Measurements from ENCODE around the gene LCN12. TPM values are rescaled to one million over a fixed set of nuclear protein-coding genes. Genes with fewer than 3 reads are reported as not detected.

The LCN12 gene
- total RNA-seq, 1 experiment from 2014 or later, result not detected

DNA sequence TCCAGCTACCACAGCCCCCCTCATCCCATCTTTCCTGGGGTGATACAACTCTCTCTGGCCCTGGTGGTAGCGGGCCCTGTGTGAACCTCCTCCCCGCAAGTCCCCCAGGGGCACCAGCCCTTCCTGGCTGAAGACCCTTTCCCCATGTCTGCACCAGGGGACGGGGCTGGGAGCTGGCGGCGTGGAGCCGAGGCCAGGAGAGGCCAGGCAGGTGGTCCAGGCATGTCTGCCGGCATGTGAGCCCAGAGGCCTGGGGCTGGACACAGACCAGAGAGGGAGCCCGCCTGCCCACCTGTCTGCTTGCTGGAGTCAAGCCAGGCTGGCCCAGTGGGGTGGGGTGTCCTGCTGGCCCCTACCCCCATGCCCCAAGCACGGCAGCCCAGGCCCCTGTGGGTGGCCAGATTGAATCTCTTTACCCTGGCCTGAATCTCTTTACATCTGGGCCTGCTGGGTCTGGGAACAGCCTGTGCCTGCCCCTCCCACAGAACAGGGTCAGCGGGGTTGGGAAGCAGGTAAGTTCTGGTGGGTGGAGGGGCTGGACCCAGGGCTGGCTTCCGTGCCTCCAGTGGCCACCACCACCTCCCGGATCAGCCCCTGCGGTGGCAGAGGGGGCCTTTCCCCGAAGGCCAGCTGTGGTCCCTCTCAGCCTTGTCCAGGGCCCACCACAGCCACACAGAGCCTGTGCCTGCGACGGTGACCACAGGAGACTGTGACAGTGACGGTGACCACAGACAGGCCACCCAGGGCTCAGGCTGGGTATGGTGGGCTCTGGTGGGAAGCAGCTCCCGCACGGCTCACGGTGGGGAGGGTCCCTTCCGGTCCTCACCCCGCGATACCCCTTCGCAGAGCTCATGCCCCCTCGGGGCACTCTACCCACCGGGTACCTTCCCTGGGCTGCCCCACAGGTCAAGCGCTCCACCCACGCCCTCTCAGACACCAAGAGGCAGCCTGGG is 7.1 kb downstream of the LCN12 start:
- DNase-seq (ENCODE audit: low spot score), result no peak

DNA sequence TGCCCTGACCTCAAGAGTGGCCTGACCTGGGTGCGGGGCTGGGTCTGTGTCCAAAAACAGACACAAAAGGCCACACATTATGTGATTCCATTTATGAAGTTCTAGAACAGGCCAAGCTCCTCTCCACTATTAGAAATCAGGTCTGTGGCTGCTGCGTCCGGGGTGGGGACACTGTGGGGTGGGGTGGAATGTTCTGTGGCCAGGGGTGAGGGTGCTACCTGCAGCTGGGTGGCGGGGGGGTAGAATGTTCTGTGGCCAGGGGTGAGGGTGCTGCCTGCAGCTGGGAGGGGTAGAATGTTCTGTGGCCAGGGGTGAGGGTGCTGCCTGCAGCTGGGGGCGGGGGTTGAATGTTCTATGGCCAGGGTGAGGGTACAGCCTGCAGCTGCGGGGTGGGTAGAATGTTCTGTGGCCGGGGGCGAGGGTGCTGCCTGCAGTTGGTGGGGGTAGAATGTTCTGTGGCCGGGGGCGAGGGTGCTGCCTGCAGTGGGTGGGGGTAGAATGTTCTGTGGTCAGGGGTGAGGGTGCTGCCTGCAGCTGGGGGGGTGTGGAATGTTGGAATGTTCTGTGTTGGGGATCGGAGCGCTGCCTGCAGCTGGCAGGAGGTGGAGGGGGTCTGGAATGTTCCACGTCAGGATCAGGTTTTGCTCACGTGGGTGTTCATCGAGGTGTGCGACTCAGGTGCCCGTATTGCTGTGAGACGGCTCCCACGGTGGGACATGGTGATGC is 8.3 kb downstream of the LCN12 start:
- DNase-seq (ENCODE audit: low spot score), result no peak

DNA sequence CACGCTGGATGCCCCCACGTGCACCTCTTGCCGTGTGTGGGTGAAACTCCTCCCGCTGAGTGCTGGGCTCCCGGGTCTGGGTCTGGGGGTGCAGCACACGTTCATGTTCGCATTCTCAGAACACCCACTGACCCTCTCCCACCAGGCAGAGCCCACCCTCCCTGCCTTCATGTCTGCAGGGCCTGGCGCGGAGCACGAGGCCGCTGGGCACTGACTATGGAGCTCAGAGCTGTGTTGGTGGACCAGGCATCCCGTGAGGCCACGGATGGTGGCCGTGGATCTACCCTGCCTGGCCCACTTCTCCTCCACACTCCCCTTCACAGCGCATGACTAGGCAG is 8.8 kb downstream of the LCN12 start:
- DNase-seq (ENCODE audit: low spot score), result no peak

DNA sequence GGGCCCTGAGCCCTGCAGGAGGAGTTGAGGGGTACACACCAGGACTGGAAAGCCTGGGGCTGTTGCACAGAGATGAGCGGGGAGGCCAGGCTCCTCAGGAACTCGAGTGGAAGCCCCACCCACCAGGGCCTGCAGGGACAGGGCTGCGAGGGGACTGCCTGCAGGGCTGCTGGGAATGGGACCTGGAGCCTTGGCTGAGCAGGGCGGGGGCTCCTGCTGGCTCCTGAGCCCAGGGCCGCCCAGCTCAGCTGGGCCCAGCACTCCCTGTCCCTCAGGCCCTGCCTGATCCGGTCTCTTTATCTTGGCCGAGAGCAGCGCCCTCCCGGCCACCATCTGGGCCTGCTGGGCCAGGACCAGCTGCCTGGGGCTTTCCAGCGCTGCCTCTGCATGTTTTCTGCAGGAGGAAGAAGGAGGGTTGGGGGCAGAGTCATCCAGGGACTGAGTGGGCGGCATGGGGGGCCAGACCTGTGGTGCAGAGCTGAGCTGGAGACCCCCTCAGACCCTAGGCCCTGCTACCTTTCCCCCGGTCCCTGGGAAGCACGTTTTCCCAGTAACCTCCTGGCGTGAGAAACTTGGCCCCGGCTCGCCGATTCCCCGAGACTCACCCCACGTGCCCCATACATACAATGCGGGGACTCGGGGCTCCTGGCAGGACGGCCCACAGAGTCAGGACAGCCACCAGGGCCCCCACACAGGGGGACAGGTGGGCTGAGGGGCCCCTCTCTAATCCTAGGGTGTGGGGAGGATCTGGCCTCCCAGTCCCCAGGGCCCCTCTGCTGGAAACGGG is 9.4 kb downstream of the LCN12 start:
- no peak for DNase-seq (ENCODE audit: low spot score)

DNA sequence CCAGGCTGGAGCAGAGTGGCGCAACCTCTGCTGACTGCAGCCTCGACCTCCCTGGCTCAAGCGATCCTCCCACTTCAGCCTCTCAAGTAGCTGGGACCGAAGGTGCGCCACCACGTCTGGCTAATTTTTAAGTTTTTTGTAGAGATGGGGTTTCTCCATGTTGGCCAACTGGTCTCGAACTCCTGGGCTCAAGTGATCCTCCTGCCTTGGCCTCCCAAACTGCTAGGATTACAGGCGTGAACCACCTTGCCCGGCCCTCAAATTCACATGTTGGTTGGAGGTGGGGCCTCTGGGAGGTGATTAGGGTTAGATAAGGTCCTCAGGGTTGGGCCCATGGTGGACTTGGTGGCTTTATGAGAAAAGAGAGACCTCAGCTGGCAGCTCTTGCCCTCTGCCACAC is 10.1 kb downstream of the LCN12 start:
- DNase-seq (ENCODE audit: low spot score), result no peak

DNA sequence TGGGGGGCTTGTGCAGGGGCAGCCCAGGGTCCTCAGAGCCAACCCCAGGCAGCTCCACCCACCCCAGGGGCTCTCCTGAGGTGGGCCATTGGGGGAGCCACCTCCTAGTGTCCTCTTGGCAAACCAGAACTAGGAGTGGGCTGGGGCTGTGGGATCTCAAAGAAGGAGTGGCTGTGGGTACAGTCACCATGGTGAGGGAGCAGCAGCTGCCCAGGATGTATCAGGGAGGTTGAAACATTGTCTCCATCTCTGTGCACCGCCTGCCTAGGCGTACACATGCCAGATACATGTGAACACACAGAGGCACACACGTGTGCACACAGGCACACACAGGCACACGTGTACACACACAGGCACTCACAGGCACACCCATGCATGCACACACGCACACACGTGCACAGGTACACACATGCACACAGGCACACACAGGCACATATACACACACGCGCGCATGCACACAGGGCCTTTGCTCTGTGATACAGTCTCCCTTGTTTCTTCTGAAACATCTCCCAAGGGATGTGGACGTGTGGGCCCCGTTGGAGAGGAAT is 10.7 kb downstream of the LCN12 start:
- DNase-seq (ENCODE audit: low spot score), result no peak

DNA sequence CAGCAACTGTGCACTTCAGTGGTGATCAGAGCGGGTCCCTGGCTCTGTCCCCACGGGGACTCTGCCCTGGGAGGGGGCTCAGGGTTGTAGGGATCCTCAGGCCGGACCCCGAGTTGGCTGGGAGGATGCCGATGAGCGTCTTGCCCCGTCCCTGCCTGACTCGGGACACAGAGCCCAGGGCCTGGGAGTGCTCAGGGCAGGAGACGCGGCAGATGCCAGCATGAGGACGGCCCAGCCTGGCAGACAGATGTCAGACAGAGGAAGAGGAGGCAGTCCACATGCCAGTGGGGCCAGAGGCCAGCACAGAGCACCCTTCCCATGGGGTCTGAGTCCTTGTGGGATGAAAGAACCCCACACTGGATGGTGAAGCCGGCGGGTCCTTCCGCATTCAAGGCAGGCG is 11.3 kb downstream of the LCN12 start:
- DNase-seq (ENCODE audit: low spot score), result no peak

DNA sequence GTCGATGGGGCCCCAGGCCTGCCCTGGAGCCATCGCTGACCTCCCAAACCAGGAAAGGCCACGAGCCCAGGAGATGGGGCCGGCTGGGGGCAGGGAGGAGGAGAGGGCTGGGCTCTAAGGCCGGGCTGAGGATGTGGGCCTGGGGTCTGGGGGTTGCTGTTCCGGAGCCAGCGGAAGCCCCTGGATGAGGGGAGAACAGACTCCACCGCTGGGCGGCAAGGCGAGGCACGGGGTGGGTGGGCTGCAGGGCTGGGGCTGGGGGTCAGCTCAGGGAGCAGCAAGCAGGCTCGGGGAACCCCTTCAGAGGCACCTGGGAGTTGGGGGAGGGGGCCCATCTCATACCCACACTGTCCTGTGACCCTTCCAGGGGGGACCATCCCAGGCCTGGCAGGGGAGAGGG is 11.7 kb downstream of the LCN12 start:
- DNase-seq (ENCODE audit: low spot score), result no peak

DNA sequence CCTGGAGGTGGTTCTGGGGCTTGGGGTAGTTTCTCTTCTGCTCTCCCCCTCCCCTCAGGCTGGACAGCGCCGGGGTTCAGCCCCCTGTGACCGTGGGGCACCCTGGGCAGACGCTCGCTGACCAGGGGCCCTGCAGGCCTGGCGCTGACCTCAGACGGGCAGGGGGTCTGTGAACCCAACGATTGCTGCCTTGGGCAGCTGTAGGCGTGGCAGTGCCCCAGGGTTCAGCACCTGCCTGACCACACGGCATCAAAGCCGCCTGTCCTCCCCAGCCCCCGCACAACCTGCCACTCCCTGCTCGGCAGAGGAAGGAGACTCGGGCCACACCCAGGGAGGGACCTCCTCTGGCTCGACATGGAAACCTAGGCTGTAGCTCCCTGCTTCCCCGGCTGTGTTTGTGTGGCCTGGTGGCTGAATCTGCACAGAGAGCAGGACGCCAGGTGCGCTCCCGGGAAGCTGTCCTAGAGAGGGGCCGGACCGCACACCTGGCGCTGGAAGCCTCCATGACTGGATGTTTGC is 12.2 kb downstream of the LCN12 start:
- no peak for DNase-seq (ENCODE audit: low spot score)

DNA sequence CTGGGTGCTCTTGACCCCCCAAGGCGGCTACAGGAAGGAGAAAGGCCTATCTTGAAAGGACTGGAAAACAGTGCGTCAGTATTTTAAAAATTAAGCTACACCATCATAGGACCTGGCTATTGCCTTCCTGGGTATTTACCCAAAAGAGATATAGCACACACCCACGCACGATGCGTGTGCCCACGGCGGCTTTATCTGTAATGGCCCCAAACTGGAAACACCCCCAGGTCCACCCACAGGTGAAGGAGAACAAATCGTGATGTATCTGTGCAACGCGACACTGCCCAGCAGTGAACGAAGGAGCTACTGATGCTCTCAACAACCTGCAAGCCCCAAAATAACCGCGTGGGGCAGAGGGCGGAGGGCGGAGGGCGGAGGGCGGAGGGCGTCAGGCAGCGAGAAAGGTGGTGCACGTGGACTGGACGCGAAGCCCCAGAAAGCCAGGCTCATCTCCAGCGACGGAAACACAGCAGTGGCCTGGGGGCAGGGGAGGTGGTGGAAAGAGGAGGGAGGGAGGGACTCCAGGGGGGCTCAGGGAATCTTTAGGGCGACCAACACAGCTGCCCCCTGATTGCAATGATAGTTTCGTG is 12.9 kb downstream of the LCN12 start:
- no peak for DNase-seq (ENCODE audit: low spot score)

DNA sequence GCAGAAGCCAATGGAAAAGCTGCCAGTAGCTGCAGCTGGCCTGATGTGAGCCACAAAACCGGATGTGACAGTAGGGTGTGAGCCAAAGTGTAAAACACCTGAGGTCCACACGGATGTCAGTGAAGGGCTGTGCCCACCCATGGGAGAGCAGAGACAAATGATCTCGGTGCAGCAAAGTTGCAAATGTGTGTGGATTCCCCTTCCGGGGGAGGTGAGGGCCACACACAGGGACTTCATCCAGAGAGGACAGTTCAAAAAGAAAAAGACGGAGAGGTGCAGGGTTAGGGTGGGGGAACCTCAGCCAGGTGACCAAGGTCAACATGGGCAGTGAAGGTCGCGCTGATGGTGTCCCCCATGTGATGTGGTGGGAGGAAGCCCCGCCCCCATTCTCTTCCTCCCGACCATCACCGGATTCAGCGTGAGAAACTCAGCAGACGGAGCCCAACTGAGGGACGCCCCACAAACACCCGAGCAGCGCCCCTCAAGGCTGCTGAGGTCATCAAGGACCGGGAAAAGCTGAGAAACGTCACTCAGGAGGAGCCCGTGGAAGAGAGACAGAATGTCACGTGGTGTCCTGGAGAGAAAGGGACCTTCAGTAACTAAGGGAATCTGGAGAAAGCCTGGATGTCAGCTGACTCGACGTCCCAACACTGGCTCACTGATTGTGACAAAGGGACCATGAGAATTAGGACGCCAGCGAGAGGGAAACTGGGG is 13.9 kb downstream of the LCN12 start:
- no peak for DNase-seq (ENCODE audit: low spot score)

DNA sequence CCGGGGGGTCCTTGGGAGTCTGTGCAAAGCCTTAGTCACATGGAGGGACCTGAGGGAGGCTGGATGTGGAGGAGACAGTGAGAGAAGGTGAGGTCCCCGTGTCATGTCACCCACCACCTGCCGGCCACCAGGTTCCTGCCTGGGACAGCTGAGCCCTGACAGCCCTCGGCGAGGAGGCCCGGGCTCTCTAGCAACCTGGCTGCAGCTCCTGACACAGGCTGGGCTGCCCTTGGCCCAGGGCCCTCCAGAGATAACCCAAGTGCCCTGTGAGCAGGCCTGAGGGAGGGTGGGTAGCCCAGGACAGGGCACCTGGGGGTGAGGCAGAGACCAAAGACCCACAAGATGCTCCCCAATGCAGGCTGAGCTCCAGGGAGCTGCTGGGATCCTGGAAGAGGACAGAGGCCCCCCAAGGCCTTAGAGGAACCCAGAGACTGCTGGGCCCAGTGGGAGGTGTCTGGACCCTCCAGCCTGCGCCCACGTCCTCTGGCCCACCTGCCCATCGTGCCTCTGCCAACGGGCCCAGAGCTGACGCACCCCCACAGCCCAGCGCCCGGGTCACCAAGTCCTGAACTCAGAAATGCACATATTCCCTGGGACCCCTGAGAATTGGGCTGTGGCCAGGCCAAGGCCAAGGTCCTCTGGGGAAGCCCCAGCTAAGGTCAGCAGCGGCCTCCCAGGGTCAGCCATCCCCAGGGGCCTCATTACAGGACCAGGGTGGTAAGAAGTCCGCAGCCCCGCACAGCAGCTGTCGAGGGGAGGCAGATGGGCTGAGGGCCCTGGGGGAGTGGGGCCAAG is 16.5 kb downstream of the LCN12 start:
- DNase-seq (ENCODE audit: low spot score), result no peak

DNA sequence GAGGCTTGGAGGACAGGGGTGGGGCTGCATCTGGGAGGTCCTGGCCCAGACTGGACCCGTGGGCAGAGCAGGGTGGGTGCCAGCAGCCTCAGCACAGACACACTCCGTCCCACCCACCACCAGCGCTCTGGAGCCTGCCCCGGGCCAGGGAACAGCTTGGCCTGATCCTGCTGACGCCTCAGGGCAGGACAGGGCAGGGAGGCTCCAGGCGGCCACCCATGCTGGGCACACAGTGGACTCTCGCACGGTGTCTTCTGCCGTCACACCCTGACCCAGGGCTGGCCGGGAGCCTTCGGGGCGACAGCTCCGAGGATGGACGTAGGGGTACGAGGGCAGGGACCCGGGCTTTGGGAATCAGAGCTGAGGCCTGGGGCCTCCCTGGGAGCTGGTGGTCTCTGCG is 17.1 kb downstream of the LCN12 start:
- no peak for DNase-seq (ENCODE audit: low spot score)

DNA sequence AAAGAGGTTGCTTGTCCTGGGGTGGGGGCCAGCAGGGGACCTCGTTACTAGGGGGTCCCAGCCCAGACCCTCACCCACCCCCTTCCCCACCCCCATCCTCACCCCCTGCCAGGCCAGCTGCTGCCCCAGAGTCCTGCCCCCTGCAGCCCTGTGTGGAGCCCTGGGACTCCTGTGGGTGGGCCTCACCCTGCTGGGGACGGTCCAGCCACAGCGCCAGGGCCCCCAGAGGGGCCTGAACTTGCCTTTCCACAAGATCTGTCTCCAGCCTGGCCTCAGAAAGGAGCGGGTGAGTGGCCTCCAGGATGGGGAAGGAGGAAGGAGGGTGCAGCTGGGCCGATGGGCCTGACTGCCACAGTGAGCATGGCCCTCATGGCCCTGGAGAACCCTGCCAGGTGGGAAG is 17.7 kb downstream of the LCN12 start:
- no peak for DNase-seq (ENCODE audit: low spot score)

DNA sequence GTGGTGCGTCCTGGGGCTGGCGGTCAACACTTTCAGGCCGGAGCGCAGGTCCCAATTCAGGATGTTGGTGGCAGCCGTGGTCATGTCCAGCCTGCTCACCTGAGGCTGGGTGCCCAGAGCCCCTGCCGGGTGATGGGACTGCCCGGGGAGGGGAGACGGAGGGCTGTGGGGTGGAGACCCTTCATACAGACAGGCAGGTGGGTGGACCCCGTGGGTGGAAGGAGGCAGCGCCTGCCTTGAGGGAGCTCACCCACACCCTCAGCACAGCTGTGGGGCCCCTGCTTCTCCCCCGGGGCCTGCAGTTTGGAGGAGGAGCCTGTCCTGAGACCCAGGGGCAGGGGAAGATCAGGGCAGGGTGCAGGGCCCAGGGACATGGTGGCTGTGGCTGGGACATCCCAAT is 18.3 kb downstream of the LCN12 start:
- DNase-seq (ENCODE audit: low spot score), result no peak

DNA sequence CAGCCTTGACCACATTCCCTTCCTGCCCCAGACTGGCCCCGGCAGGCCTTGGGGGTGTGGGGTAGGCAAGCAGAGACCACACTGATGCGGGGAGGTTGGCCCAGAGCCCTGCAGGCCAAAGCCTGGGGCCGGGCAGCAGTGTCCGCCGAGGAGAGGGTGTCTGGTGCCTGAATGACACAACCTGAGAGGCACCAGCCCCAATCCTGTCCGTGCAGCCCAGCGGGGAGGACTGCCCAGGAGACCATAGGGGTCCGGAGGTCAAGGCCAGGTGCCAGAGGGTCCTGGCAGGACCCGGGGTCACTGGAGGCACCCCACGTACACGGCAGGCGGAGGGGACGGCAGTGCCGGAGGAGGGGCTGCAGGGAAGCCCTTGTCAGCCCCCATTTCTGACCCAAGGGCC is 19.7 kb downstream of the LCN12 start:
- no peak for DNase-seq (ENCODE audit: low spot score)

DNA sequence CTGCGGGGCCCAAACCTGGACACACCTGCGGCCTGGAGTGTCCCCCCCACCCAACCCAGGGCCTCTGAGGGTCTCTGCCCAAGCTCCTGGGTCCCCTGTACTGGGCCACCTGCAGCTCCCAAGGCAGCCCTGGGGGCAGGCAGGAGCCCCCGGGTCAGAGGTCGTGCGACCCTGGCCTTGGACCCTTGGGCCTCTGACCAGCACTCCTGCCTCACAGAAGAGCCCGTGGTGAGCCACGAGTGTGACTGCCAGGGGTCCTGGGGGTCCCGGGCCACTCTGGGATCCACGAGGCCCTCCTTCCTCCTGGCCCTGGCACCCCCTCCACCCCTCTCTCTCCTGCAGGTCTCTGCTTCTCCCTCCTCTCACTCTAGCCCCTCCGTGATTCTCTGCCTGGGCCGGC is 20.3 kb downstream of the LCN12 start:
- DNase-seq (ENCODE audit: low spot score), result no peak

DNA sequence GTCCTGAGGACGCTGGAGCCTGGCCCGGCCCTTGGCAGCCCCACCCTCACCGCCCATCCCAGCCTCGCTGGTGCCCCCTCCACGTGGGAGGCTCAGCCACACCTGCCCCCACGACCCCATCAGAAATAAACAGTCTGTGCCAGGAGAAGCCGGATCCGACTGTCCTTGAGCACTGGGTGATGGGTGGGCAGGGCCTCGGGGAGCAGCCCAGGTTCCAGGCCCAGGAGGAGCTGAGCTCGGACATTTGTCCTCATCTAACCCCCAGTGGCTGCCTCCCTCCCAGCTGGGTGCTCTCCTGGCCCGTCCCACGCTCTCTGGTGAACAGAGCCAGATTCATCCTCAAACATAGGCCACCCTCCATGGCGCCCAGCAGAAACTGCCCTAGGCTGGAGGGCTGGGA is 20.7 kb downstream of the LCN12 start:
- DNase-seq (ENCODE audit: low spot score), result no peak

DNA sequence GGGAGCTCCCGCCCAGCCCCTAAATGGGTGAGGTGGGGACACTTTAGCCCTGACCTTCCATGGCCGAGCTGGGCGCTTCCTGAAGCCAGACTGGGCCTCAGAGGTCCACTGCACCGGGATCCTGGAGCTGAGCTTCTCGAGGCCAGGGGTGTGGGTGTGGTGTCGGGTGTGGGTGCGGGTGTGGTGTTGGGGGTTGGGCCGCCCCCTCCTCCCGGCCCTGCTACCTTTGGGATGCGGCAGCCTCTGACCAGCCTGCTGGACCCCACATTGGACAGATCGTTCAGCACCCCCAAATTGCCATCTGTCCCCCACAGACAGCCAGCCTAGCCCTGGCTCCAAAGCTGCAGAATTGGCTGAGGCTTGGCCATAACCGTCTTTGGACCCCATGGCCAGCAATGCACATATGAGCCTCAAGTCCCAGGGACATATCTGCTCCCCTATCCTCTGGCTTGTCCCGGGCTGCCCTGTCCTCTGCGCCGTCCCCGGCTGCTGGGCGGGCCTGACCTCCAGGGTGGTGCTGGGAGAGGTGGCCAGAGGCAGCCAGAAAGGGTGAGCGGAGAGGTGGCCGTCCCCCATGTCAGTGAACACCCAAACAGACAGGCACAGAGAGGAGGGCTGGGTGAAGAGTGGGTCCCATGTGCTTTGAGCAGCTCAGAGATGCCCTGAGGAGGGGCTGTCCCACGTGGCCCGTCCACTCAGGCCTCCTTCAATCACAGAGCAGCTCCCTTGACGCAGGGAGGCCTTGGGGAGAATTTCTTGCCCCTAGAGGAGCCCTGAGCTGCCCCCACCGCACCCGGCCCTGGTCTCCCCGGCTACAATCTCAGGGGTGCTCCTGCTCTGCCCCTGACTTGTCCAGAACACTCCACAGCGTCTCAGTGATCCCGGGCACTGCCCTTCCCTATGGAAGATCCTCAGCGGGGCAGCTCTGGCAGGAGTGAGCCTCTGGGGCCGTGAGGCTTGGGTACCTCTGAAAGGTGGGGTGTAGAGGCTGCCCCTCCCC is 21.8 kb downstream of the LCN12 start:
- no peak for DNase-seq (ENCODE audit: low spot score)
